GM10266 (cell line): ENCODE measurements around the gene FZR1.
"Not testable (repeated sequence)": the region's sequence is repeated elsewhere in the genome, so short reads cannot be mapped to it uniquely, and the experiment has no call there.

Source experiments
- DNase-seq: peaks from one replicate; pipeline ENCODE4 v3.0.0; 2012; ENCODE audit errors: extremely low spot score
- TF ChIP-seq, protein P1 (sequence below): IDR thresholded peaks from 2 replicates; pipeline ENCODE4 v1.5.1; 2012; ENCODE audit warnings: mild to moderate bottlenecking, low read depth; ENCODE audit not compliant: control insufficient read depth, insufficient read depth; ENCODE audit errors: missing control alignments

Gene FZR1

DNA sequence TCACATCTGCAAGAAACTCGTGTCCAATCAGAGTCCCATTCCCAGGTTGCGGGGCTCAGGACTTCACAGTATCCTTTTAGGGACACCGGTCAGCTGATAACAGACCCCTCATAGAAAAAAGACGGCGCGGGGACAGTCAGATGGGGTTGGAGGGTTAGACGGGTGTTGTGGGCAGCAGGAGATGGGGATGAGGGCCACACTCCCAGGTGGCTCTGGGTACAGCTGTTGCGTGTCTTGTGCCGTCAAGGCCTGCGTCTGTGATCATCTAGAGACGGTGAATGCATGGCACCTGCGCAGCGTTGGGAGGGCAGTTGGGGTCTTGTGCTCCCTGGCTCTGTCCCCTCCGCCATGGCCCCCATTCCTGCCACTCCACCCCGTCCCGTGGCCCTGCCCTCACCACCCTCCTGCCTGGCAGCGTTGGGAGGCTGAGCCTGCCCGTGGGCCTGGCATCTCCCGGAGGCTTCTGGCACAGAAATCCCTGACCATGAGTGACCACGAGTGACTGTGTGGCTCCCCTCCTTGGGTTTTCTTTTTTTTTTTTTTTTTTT, 18.9 kb downstream of the FZR1 start:
- DNase-seq, result no peak
- TF ChIP-seq, protein P1, sequence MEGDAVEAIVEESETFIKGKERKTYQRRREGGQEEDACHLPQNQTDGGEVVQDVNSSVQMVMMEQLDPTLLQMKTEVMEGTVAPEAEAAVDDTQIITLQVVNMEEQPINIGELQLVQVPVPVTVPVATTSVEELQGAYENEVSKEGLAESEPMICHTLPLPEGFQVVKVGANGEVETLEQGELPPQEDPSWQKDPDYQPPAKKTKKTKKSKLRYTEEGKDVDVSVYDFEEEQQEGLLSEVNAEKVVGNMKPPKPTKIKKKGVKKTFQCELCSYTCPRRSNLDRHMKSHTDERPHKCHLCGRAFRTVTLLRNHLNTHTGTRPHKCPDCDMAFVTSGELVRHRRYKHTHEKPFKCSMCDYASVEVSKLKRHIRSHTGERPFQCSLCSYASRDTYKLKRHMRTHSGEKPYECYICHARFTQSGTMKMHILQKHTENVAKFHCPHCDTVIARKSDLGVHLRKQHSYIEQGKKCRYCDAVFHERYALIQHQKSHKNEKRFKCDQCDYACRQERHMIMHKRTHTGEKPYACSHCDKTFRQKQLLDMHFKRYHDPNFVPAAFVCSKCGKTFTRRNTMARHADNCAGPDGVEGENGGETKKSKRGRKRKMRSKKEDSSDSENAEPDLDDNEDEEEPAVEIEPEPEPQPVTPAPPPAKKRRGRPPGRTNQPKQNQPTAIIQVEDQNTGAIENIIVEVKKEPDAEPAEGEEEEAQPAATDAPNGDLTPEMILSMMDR, result no peak

DNA sequence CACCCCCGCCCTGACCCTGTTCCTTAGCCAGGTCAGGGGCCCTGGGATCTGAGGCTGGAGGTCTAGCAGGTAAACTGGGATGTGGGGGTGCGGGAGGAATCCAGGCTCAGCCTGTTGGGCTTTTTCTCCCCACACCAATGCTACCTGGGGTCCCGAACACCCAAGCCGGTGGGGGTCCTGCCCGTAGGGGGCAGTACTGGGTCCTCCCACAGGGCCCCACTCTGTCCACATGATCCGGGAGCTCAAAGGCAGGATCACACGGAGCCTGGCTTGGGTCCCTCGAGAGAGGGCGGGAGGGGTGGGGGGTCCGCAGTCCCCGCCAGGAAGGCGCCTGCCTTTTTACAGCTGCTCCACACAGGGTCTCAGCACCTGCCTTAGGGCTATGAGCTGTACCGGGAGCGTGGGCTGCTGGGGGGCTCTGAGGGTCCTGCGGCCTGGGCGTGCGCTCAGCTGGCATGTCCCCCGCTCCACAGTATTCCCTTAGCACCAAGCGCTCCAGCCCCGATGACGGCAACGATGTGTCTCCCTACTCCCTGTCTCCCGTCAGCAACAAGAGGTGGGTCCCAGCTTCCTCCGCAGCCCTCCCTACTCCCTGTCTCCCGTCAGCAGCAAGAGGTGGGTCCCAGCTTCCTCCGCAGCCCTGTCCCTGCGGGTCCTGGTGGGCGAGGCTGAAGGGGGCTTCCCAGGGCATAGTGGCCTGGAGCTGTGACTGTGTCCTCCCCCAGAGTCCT, 20.6 kb downstream of the FZR1 start:
- TF ChIP-seq, protein P1, result no peak

DNA sequence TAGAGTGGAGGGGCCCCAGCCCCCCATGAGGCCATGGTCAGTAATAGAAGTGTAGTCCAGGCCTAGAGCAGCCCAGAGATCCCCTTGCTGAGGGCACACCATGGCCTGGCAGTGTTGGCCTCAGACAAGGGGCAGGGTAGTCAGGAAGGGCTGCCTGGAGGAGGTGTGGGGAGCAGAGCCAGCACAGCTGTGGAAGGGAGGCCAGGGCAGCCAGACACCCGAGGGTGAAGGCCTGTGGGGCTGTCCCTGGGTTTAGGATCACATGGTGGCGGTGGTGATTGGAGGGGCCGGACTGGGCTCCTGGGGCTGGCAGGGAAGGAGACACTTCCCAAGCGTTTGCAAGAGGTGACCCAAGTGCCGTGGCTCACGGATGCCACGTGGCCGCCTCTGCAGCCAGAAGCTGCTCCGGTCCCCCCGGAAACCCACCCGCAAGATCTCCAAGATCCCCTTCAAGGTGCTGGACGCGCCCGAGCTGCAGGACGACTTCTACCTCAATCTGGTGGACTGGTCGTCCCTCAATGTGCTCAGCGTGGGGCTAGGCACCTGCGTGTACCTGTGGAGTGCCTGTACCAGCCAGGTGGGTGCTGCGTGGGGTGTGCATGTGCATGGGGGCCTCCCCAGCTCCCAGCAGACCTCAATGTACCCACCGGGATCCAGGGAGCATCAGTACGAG, 21.3 kb downstream of the FZR1 start:
- TF ChIP-seq, protein P1, result no peak
- DNase-seq, result no peak

More for the DNA sequence above, 20.6 kb downstream of the FZR1 start:
- no peak for DNase-seq

DNA sequence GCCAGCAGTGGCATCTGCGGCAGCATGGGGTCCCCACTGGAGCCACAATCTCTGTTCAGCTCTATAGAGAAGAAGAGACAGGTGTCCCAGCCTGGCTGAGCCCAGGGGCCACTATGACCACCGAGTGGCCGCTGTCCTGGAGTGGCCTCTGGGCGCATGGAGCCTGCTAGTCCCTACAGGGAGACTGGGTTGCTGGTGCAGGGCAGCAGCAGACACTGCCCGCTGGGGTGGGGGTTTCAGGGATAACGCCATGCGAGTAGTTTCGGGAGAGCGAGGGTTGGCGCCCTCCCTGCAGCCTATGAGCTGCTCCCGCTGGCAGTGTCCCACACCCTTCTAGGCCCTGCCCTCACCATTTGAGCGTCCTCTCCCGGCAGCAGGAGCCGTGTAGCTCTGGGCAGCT, 22.0 kb downstream of the FZR1 start:
- no peak for DNase-seq

DNA sequence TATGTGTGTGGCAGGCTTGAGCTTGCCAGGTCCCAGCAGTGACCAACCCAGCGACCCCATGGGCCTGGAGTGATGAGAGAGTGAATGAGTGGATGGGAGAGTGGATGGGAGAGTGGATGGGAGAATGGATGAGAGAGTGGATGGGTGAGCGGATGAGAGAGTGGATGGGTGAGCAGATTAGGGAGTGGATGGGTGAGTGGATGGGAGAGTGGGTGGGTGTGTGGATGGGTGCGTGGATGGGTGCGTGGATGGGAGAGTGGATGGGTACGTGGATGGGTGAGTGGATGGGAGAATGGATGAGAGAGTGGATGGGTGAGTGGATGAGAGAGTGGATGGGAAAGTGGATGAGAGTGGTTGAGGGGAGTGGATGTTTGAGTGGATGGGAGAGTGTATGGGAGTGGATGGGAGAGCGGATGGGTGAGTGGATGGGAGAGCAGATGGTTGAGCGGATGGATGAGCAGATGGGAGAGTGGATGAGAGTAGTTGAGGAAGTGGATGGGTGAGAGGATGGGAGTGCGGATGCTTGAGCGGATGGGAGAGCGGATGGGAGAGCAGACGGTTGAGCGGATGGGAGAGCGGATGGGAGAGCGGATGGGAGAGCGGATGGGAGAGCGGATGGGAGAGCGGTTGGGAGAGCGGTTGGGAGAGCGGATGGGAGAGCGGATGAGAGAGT, 22.6 kb downstream of the FZR1 start:
- TF ChIP-seq, protein P1, result no peak
- no peak for DNase-seq

More for the DNA sequence above, 22.0 kb downstream of the FZR1 start:
- TF ChIP-seq, protein P1, result no peak

DNA sequence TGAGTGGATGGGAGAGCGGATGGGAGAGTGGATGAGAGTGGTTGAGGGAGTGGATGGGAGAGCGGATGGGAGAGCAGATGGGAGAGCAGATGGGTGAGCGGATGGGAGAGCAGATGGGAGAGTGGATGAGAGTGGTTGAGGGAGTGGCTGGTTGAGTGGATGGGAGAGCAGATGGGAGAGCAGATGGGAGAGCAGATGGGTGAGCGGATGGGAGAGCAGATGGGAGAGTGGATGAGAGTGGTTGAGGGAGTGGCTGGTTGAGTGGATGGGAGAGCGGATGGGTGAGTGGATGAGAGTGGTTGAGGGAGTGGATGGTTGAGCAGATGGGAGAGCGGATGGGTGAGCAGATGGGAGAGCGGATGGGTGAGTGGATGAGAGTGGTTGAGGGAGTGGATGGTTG, 23.2 kb downstream of the FZR1 start:
- not testable (repeated sequence) for DNase-seq

DNA sequence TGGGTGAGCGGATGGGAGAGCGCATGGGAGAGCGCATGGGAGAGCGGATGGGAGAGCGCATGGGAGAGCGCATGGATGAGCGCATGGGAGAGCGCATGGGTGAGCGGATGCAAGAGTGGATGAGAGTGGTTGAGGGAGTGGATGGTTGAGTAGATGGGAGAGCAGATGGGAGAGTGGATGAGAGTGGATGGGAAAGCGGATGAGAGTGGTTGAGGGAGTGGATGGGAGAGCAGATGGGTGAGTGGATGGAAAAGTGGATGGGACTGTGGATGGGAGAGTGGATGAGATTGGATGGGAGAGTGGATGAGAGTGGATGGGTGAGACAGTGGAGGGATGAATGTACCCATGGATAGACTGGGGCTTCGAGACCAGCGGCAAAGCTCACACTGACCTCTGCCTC, 24.3 kb downstream of the FZR1 start:
- TF ChIP-seq, protein P1, result no peak
- DNase-seq, result no peak
